Neural cell (in vitro differentiated cells): ENCODE results near the gene IL4I1. TPM values are rescaled to one million over a fixed set of nuclear protein-coding genes. Genes with fewer than 3 reads are reported as not detected.

Experiments
- H2AFZ ChIP-seq: fragments of 200-600, 300-800 bp; sonication (generic), shearing (Covaris generic); 2 replicates; pipeline ENCODE4 v1.6.0; 2014; ENCODE audit warnings: low read depth, mild to moderate bottlenecking, antibody characterized with exemption, low read length, moderate library complexity
- H3F3A ChIP-seq: fragments of 200-600 bp; shearing (Covaris generic); 2 replicates; pipeline ENCODE4 v1.6.1; 2016; ENCODE audit warnings: mild to moderate bottlenecking, moderate library complexity, mixed read lengths, antibody characterized with exemption, low read length; ENCODE audit not compliant: insufficient read depth, poor library complexity, severe bottlenecking
- H3K27ac ChIP-seq: fragments of 200-600, 300-800 bp; sonication (generic), shearing (Covaris generic); 2 replicates; pipeline ENCODE4 v1.5.1; 2014; ENCODE audit warnings: mild to moderate bottlenecking, low read length, moderate library complexity
- H3K27me3 ChIP-seq: fragments of 300-800, 200-600 bp; sonication (generic), shearing (Covaris generic); 2 replicates; pipeline ENCODE4 v1.6.0; 2014; ENCODE audit warnings: mild to moderate bottlenecking, low read depth, low read length, moderate library complexity; ENCODE audit not compliant: insufficient read depth
- H3K36me3 ChIP-seq: fragments of 300-800, 200-600 bp; sonication (generic), shearing (Covaris generic); 2 replicates; pipeline ENCODE4 v1.5.1; 2014; ENCODE audit warnings: mild to moderate bottlenecking, antibody characterized with exemption, low read length, moderate library complexity; ENCODE audit not compliant: insufficient read depth
- H3K4me2 ChIP-seq: fragments of 300-800, 200-600 bp; sonication (generic), shearing (Covaris generic); 2 replicates; pipeline ENCODE4 v1.6.0; 2014; ENCODE audit warnings: mild to moderate bottlenecking, low read length
- H3K4me3 ChIP-seq: fragments of 300-800, 200-600 bp; sonication (generic), shearing (Covaris generic); 2 replicates; pipeline ENCODE4 v1.5.1; 2014; ENCODE audit warnings: mild to moderate bottlenecking, low read length, moderate library complexity
- H3K79me2 ChIP-seq: fragments of 200-600 bp; shearing (Covaris generic); replicated peaks from 2 replicates; pipeline ENCODE4 v1.6.0; 2014; ENCODE audit warnings: mild to moderate bottlenecking, low read length, moderate library complexity; ENCODE audit not compliant: insufficient read depth
- H3K9ac ChIP-seq: fragments of 300-800, 200-600 bp; sonication (generic), shearing (Covaris generic); 2 replicates; pipeline ENCODE4 v1.6.1; 2016; ENCODE audit warnings: mild to moderate bottlenecking, low read length, mixed read lengths
- H3K9me2 ChIP-seq: fragments of 200-600 bp; shearing (Covaris generic); 2 replicates; pipeline ENCODE4 v1.6.1; 2016; ENCODE audit warnings: mild to moderate bottlenecking, low read length, mixed read lengths; ENCODE audit not compliant: insufficient read depth
- H3K9me3 ChIP-seq: fragments of 200-600, 300-800 bp; sonication (generic), shearing (Covaris generic); 2 replicates; pipeline ENCODE4 v1.6.1; 2016; ENCODE audit warnings: mild to moderate bottlenecking, mixed run types, low read length, moderate library complexity, mixed read lengths
- H4K20me1 ChIP-seq: fragments of 200-600 bp; shearing (Covaris generic); 2 replicates; pipeline ENCODE4 v1.6.1; 2016; ENCODE audit warnings: mild to moderate bottlenecking, mixed run types; ENCODE audit not compliant: insufficient read depth
- EP300 ChIP-seq: fragments of 450-650 bp; conservative IDR thresholded peaks from 2 replicates; pipeline ENCODE4 v1.6.1; 2014; ENCODE audit warnings: antibody characterized with exemption, mild to moderate bottlenecking, moderate library complexity; ENCODE audit not compliant: poor library complexity, severe bottlenecking
- EZH2 ChIP-seq: fragments of 200-600, 300-800 bp; shearing (Covaris generic), sonication (generic); IDR thresholded peaks from 2 replicates; pipeline ENCODE4 v1.6.1; 2014; ENCODE audit warnings: antibody characterized with exemption, low read length, borderline replicate concordance, mild to moderate bottlenecking; ENCODE audit not compliant: insufficient read depth, poor library complexity, severe bottlenecking
- MXI1 ChIP-seq: fragments of 450-650 bp; conservative IDR thresholded peaks from 2 replicates; pipeline ENCODE4 v1.6.1; 2014; ENCODE audit warnings: antibody characterized with exemption, mild to moderate bottlenecking; ENCODE audit not compliant: poor library complexity, severe bottlenecking
- POLR2AphosphoS5 ChIP-seq: IDR thresholded peaks from 2 replicates; pipeline ENCODE4 v1.6.1; 2012
- RAD21 ChIP-seq: fragments of 450-650 bp; conservative IDR thresholded peaks from 2 replicates; pipeline ENCODE4 v1.6.1; 2014; ENCODE audit warnings: antibody characterized with exemption, mild to moderate bottlenecking, moderate library complexity
- SMC3 ChIP-seq: fragments of 450-650 bp; conservative IDR thresholded peaks from 2 replicates; pipeline ENCODE4 v1.6.1; 2014; ENCODE audit warnings: antibody characterized with exemption, mild to moderate bottlenecking, moderate library complexity; ENCODE audit not compliant: poor library complexity
- TAF1 ChIP-seq: IDR thresholded peaks from 2 replicates; pipeline ENCODE4 v1.6.1; 2012; ENCODE audit warnings: low read depth
- polyA plus RNA-seq: library from polyadenylated mRNA; depleted of rRNA; stranded (reverse); fragments of >200 nt; gene quantifications from 2 replicates; pipeline ENCODE4 v1.2.3, GENCODE V29; 2014
- TF ChIP-seq, protein P1 (sequence below): IDR thresholded peaks from 2 replicates; pipeline ENCODE4 v1.6.1; 2012; ENCODE audit warnings: borderline replicate concordance
- TF ChIP-seq, protein P2 (sequence below): fragments of 450-650 bp; IDR thresholded peaks from 2 replicates; pipeline ENCODE4 v1.5.1; 2014; ENCODE audit warnings: antibody characterized with exemption, mild to moderate bottlenecking, moderate library complexity; ENCODE audit not compliant: poor library complexity, severe bottlenecking

The IL4I1 gene
- polyA plus RNA-seq, 1 donor from 2014 or later: not detected

DNA sequence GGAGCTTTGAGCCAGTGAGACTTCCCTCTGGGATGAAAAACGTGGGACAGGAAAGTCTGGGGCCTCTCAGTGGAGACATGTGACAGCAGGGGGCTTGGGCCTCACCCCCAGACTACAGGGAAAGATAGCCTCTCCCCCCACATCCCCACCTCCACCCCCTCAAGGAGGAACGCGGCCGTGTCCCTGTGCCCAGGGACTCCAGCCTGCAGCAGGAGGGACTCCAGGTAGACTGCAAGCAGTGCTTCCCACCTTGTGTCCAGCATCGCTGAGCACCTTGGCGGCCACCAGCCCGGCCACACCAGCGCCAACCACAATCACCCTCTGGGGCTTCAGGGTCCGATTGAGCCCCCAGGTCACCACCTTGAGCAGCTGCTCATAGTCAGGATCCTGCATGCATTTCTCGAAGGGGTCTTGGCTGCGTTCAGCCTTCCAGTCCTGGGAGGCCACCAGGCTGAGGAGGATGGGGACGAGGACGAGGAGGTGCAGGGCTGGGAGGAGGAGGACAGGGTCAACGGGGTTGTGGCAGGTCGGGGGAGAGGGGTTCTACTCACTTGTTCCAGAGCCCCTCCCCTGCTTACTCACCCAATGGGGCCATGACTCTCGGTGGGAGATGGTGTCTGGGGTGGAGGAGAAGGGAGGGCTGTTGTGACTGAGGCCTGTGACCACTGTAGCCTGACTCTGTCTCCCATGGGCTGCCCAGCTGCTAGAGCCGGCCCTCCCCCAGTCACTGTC lies 955 bp downstream of the IL4I1 start:
- TF ChIP-seq RAD21 (no peak), SMC3 (no peak), POLR2AphosphoS5 (no peak), EZH2 (no peak), EP300 (no peak)
- Histone ChIP-seq H3K27ac (no peak overlapping the region), H3K9ac (no peak overlapping the region), H3K9me2 (no peaks in the 10 kb centered on the region), H2AFZ (no peak overlapping the region), H3F3A (no peaks in the 10 kb centered on the region), H4K20me1 (no peaks in the 10 kb centered on the region), H3K36me3 (no peaks in the 10 kb centered on the region), H3K4me3 (no peak overlapping the region), H3K4me2 (no peak overlapping the region), H3K79me2 (no peaks in the 10 kb centered on the region), H3K9me3 (no peaks in the 10 kb centered on the region), H3K27me3 (no peaks in the 10 kb centered on the region)

DNA sequence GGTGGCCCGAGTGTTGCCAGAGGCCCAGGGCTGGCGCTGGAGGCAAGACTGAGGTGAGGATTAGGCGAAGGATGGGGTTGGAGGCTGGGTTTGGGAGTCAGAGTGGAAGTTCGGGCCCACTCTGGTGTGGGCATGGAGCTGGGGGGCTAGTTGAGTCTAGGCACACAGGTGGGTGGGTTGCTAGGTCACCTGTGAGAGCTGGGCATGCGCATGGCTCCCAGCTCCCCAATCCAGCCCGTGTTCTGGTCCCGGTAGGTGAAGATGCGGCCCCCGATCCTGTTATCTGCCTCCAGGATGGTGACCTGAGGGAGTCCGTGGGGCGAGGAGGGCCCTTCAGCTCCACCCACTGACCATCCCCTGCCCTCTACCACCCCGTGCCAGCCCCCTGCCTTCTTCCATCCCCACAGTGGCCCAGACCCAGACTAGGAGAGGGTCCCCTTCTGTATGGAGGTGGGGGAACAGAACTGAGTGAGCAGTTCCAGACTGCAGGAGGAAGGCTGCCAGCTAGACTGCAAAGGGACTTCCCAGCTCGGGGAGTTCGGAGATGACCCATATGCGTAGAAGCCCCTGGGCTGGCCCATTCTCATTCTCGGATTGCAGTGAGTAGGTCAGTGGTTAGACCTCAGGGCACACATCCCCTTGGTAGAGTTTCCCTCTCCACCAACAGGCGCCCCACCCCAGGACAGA lies 1.7 kb downstream of the IL4I1 start:
- Histone ChIP-seq H3K9me2 (no peaks in the 10 kb centered on the region), H2AFZ (no peak overlapping the region), H3K36me3 (no peaks in the 10 kb centered on the region), H3K4me2 (no peak overlapping the region), H4K20me1 (no peaks in the 10 kb centered on the region), H3K9me3 (no peaks in the 10 kb centered on the region), H3K27ac (no peak overlapping the region), H3K4me3 (no peak overlapping the region), H3K79me2 (no peaks in the 10 kb centered on the region), H3F3A (no peaks in the 10 kb centered on the region), H3K27me3 (peaks cover 6% of the 10 kb centered on the region), H3K9ac (no peak overlapping the region)
- TF ChIP-seq RAD21 (no peak), EZH2 (no peak), SMC3 (no peak), MXI1 (no peak), EP300 (no peak), POLR2AphosphoS5 (no peak), TAF1 (no peak)
- TF ChIP-seq, protein P1, sequence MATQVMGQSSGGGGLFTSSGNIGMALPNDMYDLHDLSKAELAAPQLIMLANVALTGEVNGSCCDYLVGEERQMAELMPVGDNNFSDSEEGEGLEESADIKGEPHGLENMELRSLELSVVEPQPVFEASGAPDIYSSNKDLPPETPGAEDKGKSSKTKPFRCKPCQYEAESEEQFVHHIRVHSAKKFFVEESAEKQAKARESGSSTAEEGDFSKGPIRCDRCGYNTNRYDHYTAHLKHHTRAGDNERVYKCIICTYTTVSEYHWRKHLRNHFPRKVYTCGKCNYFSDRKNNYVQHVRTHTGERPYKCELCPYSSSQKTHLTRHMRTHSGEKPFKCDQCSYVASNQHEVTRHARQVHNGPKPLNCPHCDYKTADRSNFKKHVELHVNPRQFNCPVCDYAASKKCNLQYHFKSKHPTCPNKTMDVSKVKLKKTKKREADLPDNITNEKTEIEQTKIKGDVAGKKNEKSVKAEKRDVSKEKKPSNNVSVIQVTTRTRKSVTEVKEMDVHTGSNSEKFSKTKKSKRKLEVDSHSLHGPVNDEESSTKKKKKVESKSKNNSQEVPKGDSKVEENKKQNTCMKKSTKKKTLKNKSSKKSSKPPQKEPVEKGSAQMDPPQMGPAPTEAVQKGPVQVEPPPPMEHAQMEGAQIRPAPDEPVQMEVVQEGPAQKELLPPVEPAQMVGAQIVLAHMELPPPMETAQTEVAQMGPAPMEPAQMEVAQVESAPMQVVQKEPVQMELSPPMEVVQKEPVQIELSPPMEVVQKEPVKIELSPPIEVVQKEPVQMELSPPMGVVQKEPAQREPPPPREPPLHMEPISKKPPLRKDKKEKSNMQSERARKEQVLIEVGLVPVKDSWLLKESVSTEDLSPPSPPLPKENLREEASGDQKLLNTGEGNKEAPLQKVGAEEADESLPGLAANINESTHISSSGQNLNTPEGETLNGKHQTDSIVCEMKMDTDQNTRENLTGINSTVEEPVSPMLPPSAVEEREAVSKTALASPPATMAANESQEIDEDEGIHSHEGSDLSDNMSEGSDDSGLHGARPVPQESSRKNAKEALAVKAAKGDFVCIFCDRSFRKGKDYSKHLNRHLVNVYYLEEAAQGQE: no peak
- TF ChIP-seq, protein P2, sequence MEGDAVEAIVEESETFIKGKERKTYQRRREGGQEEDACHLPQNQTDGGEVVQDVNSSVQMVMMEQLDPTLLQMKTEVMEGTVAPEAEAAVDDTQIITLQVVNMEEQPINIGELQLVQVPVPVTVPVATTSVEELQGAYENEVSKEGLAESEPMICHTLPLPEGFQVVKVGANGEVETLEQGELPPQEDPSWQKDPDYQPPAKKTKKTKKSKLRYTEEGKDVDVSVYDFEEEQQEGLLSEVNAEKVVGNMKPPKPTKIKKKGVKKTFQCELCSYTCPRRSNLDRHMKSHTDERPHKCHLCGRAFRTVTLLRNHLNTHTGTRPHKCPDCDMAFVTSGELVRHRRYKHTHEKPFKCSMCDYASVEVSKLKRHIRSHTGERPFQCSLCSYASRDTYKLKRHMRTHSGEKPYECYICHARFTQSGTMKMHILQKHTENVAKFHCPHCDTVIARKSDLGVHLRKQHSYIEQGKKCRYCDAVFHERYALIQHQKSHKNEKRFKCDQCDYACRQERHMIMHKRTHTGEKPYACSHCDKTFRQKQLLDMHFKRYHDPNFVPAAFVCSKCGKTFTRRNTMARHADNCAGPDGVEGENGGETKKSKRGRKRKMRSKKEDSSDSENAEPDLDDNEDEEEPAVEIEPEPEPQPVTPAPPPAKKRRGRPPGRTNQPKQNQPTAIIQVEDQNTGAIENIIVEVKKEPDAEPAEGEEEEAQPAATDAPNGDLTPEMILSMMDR: no peak
